GM15510 (cell line): ENCODE measurements around the gene LHCGR.

Experiments used
- POLR2A ChIP-seq: IDR thresholded peaks from 3 replicates; pipeline ENCODE4 v1.6.1; 2011; ENCODE audit warnings: borderline replicate concordance; ENCODE audit not compliant: insufficient read length; ENCODE audit errors: extremely low read depth

The LHCGR gene

GRCh38 chr2:48755473-48755872, at the start of gene LHCGR:
Gene LHCGR, minus strand, starts transcription at chr2:48755724. Its CDS starts 53 bp downstream, at chr2:48755671.
- no peak for TF ChIP-seq POLR2A

GRCh38 chr2:48799601-48800000, 44.1 kb upstream of the LHCGR start:
- no peak for TF ChIP-seq POLR2A

- no peak for TF ChIP-seq POLR2A
These were observed 39.5 kb upstream of the LHCGR start for GRCh38 chr2:48795065-48795464.

GRCh38 chr2:48793671-48794070, 38.1 kb upstream of the LHCGR start:
- TF ChIP-seq POLR2A = no peak

DNA sequence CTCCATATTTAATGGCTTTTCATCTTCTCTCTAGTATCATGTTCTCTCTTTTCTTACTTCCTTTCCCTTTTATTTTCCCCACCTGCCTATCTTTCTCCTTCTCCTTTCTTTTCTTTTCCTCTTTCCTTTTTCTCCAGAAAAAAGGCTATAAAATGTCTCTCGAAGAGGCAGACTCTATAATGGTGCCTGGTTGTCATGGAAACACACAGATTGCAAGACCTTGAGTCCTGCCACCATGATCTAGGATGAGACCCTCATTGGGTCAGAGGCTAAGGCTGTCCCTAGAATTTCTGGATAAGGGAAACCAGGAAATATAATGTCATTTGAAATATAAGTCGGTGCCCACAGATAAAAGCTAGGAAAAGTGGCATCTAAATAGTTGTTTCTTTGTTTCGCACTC, 36.5 kb upstream of the LHCGR start:
- TF ChIP-seq POLR2A = no peak

- no peak for TF ChIP-seq POLR2A
These were observed 35.1 kb upstream of the LHCGR start for GRCh38 chr2:48790407-48791170.

- TF ChIP-seq POLR2A = no peak
These were observed 32.1 kb upstream of the LHCGR start for GRCh38 chr2:48787580-48787979.

DNA sequence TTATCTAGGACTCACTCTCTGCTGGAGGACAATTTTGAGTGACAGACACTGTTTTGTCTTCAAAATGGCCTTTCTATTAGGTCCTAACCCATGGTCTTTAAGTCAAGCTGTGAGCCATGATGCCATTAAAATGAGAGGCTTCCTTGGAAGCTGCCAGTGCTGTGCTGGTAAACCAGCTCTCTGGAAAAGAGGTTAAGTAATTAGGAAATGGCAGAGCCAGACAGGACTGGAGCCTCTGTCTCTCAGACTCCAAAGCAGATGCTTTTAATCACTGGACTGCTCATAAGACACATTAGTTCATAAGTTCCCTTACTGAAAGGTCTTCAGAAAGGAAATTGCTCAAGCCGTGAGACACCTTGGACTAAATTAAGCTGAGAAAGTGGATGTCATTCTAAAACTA, 25.8 kb upstream of the LHCGR start:
- no peak for TF ChIP-seq POLR2A

DNA sequence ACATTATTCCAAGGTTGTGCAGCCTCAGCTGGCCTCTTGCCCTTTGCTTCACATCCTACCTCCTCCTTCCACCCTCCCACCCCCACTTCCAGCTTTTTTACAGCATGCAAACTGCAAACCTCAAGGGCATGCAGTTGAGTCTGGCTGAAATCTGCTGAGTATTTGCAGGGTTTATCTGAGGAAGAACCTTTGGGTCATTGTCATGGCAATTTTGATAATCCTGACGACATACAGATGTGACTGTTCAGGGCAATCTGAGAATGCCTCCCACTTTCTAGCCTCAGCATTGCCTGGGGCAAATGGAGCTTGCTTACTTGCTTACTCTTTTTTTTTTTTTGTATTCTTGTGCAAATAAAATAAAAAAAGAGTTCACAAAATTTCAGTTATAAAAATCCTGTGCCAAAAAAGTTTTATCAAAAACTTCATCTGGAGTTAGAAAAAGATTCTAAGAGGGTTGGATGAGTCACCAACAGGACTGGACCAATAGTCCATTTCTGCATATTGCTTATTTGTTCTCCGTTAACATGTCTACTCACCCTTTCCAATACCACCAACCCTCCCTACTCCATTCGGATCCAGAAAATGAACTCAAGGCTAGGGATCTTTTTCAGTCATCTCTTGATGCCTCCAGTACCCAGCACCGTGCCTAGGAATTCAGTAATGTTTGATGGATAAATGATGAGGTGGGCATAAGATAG, 23.6 kb upstream of the LHCGR start:
- no peak for TF ChIP-seq POLR2A

DNA sequence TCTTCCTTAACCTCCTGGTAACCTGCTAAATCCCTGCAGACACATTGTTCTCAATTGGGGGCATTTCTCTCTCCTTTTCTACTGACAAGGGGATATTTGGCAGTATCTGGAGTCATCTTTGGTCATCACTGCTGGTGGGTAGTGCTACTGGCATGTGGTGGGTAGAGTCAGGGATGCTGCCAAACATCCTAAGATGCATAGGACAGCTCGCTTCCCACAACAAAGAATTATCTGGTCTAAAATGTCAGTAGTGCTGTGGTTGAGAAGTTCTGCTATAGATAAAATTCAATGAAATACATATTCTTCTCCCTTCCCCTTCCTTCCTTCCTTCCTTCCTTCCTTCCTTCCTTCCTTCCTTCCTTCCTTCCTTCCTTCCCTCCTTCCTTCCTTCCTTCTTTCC, 18.7 kb upstream of the LHCGR start:
- no peak for TF ChIP-seq POLR2A

DNA sequence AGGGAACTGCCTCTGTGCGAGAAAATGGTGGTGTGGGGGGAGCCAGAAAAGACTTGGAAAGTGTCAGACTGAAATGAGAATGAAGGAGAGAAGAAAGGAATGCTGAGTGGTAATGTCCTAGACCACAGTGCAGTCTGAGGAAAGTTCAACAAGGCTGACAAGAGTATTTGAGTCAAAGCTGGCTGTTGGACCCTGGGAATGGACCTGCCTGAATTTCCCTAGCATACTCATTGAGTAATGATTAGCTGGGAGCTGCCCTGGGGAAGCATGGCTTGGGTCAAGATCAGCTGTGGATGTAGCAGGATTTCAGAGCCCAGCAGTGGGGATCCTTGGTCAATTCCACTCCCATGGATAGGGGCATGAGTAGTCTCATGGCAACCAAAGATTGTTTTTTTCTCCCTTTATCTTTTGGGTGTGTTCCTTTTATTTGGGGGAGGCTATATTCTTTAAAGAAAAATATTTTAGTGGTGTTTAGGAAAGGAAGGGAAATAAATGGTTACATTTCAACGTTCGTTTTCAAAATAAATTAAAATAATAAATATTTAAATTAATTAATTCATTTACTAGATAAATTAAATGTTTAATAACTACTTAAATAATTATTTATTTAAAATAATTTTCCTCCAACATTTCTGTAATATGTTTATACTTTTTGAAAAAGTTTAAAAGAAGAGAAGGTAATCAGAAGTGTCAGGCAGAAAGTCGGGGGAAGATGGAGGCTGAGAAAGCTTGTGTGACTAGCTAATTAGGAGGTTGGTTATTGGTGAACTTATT, 15.9 kb upstream of the LHCGR start:
- no peak for TF ChIP-seq POLR2A

DNA sequence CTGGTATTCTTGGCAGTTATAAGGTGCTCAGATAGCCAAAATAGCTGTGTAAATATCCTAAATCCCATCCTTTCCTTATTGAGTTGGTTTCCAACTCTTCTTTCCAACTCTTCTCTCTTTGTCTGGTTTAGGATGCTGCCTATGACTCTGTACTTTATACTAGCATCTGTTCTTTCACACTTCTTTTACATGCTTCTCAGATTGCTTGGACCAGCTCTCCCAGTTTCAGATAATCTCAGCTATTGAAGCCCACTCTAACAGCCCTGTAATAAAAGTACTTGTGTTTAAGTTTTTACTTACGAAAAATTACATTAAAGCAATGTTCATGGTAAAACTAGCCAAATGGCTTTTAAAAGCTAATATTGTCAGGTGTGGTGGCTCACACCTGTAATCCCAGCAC, 14.7 kb upstream of the LHCGR start:
- TF ChIP-seq POLR2A = no peak

DNA sequence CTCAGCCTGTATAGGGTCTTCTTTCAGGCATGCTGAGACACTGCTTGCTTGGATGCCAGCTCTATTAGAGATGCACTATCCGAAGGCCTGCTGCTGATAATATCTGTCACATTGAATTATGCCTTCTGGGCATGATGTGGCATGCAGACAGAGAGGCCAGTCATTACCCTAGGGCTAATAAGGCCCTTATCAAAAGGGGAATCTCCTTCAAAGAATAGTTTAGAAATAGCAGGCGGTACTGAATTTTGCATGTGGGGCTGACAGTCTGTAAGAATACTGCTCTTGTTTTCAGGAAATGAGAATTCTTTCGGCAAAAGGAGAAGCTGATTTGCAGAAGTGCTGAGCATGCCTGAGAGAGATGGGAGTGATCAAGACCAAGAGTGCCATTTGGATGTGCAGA, 13.1 kb upstream of the LHCGR start:
- no peak for TF ChIP-seq POLR2A

DNA sequence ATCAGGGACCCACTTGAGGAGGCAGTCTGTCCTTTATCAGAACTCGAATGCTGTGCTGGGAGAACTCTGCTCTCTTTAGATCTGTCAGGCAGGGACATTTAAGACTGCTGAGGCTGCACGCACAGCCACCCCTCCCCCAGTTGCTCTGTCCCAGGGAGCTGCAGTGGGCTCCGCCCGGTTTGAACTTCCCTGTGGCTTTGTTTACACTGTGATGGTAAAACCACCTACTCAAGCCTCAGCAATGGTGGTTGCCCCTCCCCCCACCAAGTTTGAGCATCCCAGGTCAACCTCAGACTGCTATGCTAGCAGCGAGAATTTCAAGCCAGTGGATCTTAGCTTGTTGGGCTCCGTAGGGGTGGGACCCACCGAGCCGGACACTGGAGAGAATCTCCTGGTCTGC, 11.8 kb upstream of the LHCGR start:
- TF ChIP-seq POLR2A = no peak

- TF ChIP-seq POLR2A = no peak
These were observed 5.3 kb upstream of the LHCGR start for GRCh38 chr2:48760826-48761225.

DNA sequence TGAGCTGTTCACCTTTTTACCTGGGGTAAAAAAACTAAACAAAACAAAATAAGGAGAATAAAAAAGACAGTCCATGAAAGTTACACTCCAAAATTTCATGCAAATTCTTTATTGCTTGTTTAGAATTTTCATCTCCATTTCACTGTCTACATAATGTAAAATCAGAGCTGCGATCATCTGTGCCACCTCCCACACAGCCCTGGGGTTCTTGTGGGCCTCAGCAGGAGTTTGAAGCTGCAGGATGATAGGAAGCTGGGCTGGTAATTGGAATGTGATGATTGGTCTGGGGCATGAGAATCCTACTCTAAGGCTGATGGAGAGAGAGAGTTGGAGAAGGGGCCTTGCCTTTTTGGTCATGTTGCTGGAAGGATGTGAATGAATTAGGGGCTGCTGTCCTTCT, 4.2 kb upstream of the LHCGR start:
- TF ChIP-seq POLR2A = no peak

GRCh38 chr2:48756289-48756688, 765 bp upstream of the LHCGR start:
- TF ChIP-seq POLR2A = no peak

DNA sequence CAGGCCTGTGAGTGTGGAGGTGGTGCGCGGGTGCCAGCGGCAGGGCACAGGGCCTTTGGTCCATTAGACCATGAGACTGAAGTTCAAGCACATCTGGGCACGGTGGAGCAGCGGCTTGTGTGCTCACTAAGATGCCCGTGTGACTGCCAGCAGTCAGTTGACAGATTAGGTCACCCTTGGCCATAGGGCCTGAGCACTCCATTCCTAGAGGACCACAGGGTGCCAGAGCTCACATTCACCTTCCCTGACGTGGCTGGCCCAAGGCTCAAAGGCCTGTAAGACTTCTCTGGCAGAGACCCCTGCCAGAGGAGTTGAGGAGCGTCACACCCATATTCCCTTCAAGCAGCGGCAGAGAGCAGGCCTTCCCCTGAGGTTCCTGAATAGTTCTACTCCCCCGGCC, 650 bp downstream of the LHCGR start:
- no peak for TF ChIP-seq POLR2A
